Cerebellar cortex (tissue), 1 donor: Measurements from ENCODE around the gene PTEN.
"Not testable (repeated sequence)": the region's sequence is repeated elsewhere in the genome, so short reads cannot be mapped to it uniquely, and the experiment has no call there.

Source experiments
- DNase-seq: peaks from one replicate; pipeline ENCODE4 v3.0.0-alpha.2; 2015; ENCODE audit warnings: low spot score

The PTEN gene

GRCh38 chr10:87863053-87863943 lies at the start of gene PTEN, which contains the start of gene KLLN:
Gene PTEN, plus strand, starts transcription at chr10:87863625. Its CDS starts 845 bp downstream, at chr10:87864470.
Gene KLLN, minus strand, starts transcription at chr10:87863533. Its CDS starts 1,046 bp downstream, at chr10:87862487.
- DNase-seq = peak; percentile 86

GRCh38 chr10:87816163-87816897 lies 47.1 kb upstream of the PTEN start:
- no peak for DNase-seq

GRCh38 chr10:87816898-87817608 lies 46.4 kb upstream of the PTEN start:
- no peak for DNase-seq

GRCh38 chr10:87817609-87818504 lies 45.6 kb upstream of the PTEN start, which contains the start of gene ATAD1:
Gene ATAD1, minus strand, starts transcription at chr10:87818226. Its CDS starts 3,627 bp downstream, at chr10:87814599.
- DNase-seq = peak; percentile 88

GRCh38 chr10:87818505-87819288 lies 44.7 kb upstream of the PTEN start:
- peak; percentile 69 for DNase-seq

GRCh38 chr10:87819289-87819585 lies 44.2 kb upstream of the PTEN start:
- no peak for DNase-seq

- DNase-seq = no peak
Measured at GRCh38 chr10:87826653-87827052, 36.8 kb upstream of the PTEN start.

GRCh38 chr10:87827681-87828080 lies 35.7 kb upstream of the PTEN start:
- no peak for DNase-seq

GRCh38 chr10:87829051-87829450 lies 34.4 kb upstream of the PTEN start:
- not testable (repeated sequence) for DNase-seq

GRCh38 chr10:87829986-87830729 lies 33.3 kb upstream of the PTEN start:
- DNase-seq = no peak

GRCh38 chr10:87836098-87836497 lies 27.3 kb upstream of the PTEN start:
- DNase-seq = no peak

GRCh38 chr10:87837445-87837844 lies 26.0 kb upstream of the PTEN start:
- DNase-seq = no peak

GRCh38 chr10:87838650-87839049 lies 24.8 kb upstream of the PTEN start:
- DNase-seq = no peak

- DNase-seq = no peak
Measured at GRCh38 chr10:87841186-87841585, 22.2 kb upstream of the PTEN start.

- DNase-seq = no peak
Measured at GRCh38 chr10:87842220-87842641, 21.2 kb upstream of the PTEN start.

- DNase-seq = no peak
Measured at GRCh38 chr10:87842776-87843497, 20.5 kb upstream of the PTEN start.

- no peak for DNase-seq
Measured at GRCh38 chr10:87843714-87844113, 19.7 kb upstream of the PTEN start.

GRCh38 chr10:87844837-87845623 lies 18.4 kb upstream of the PTEN start:
- no peak for DNase-seq
